HepG2 (cell line): ENCODE results near the gene TPTE2. TPM values are rescaled to one million over a fixed set of nuclear protein-coding genes. Genes with fewer than 3 reads are reported as not detected.

ENCODE experiments used
- CBX5 ChIP-seq: sonication (generic); formaldehyde crosslinking; IDR thresholded peaks from 2 replicates; pipeline ENCODE4 v1.4.0; 2020; ENCODE audit warnings: missing genetic modification reagents, borderline replicate concordance
- CSRNP2 ChIP-seq: sonication (generic); formaldehyde crosslinking; conservative IDR thresholded peaks from 2 replicates; pipeline ENCODE4 v1.8.0; 2022; ENCODE audit warnings: low read depth, missing genetic modification reagents
- EEA1 ChIP-seq: sonication (generic); formaldehyde crosslinking; IDR thresholded peaks from 2 replicates; pipeline ENCODE4 v1.5.1; 2020; ENCODE audit warnings: mild to moderate bottlenecking, missing genetic modification reagents, borderline replicate concordance
- GABPA ChIP-seq, 2 experiments: IDR thresholded peaks; 2 replicates each; pipeline ENCODE4 v1.6.1; 2011 to 2016; ENCODE audit warnings: low read depth in 2 of 2, low read length in 1 of 2, missing biosample characterization in 1 of 2, missing genetic modification characterization in 1 of 2
- HNF4A ChIP-seq: sonication (generic); formaldehyde crosslinking; IDR thresholded peaks from 2 replicates; pipeline ENCODE4 v1.4.0; 2020; ENCODE audit warnings: missing genetic modification reagents
- NR2F6 ChIP-seq, 2 experiments: IDR thresholded peaks; 2 replicates each; pipeline ENCODE4 v1.6.1; 2016; ENCODE audit warnings: antibody characterized with exemption in 1 of 2, mild to moderate bottlenecking in 1 of 2
- POGZ ChIP-seq: sonication (generic); formaldehyde crosslinking; IDR thresholded peaks from 2 replicates; pipeline ENCODE4 v1.4.0; 2020; ENCODE audit warnings: mild to moderate bottlenecking, missing genetic modification reagents
- PRDM15 ChIP-seq: sonication (generic); formaldehyde crosslinking; IDR thresholded peaks from 2 replicates; pipeline ENCODE4 v1.4.0; 2020; ENCODE audit warnings: missing genetic modification reagents
- RFXANK ChIP-seq: IDR thresholded peaks from 2 replicates; pipeline ENCODE4 v1.6.1; 2016
- ZFYVE20 ChIP-seq: sonication (generic); formaldehyde crosslinking; IDR thresholded peaks from 2 replicates; pipeline ENCODE4 v1.8.0; 2023; ENCODE audit warnings: low read depth, mild to moderate bottlenecking, moderate library complexity, missing genetic modification reagents, borderline replicate concordance
- ZMYM3 ChIP-seq: sonication (generic); formaldehyde crosslinking; IDR thresholded peaks from 2 replicates; pipeline ENCODE4 v1.5.1; 2020; ENCODE audit warnings: mild to moderate bottlenecking, missing genetic modification reagents
- ZNF407 ChIP-seq: sonication (generic); formaldehyde crosslinking; IDR thresholded peaks from one replicate; pipeline ENCODE4 v1.5.1; 2020; ENCODE audit warnings: mild to moderate bottlenecking, missing genetic modification reagents; ENCODE audit errors: not compliant biosample characterization
- ZNF513 ChIP-seq: sonication (generic); formaldehyde crosslinking; conservative IDR thresholded peaks from 2 replicates; pipeline ENCODE4 v1.5.0; 2020; ENCODE audit warnings: missing genetic modification reagents
- ZNF569 ChIP-seq: sonication (generic); formaldehyde crosslinking; IDR thresholded peaks from 2 replicates; pipeline ENCODE4 v1.5.0; 2020; ENCODE audit warnings: mild to moderate bottlenecking, missing genetic modification reagents, moderate library complexity, borderline replicate concordance
- polyA plus RNA-seq, 8 experiments: library from polyadenylated mRNA; depleted of rRNA in 3 of 8; stranded (reverse) in 7 of 8; unstranded in 1 of 8; fragments of >200 nt; fragmentation: Illumina TruSeq in 4 of 8; extraction: Trizol in 4 of 8; gene quantifications; 2 replicates each; pipeline versions ENCODE4 v1.2.1 to v1.2.3, GENCODE V29; 2011 to 2016; ENCODE audit warnings: low read depth in 4 of 8, missing spikeins in 1 of 8, mixed read lengths in 1 of 8; ENCODE audit not compliant: insufficient read depth in 1 of 8
- total RNA-seq, 5 experiments: library from RNA; depleted of rRNA; stranded (reverse); fragments of >200 nt; fragmentation: Illumina TruSeq; extraction: Trizol; gene quantifications; 2 replicates each; pipeline ENCODE4 v1.2.3, GENCODE V29; 2016; ENCODE audit warnings: low read depth in 1 of 5

The TPTE2 gene
- total and polyA plus RNA-seq, 2 of the 13 experiments (the other 11 are each of a cell fraction or from before 2014, with no cell fraction given): 0.07 TPM; not detected in 1

- TF ChIP-seq ZNF513 (CRISPR knock-in tag) (no peak), CSRNP2 (CRISPR knock-in tag) (no peak), ZMYM3 (0 out of 2 replicates have a peak, but pooled peaks have one; percentile 17), ZNF407 (CRISPR knock-in tag) (no peak), HNF4A (peak; percentile 87), EEA1 (CRISPR knock-in tag) (no peak), PRDM15 (CRISPR knock-in tag) (no peak), ZFYVE20 (CRISPR knock-in tag) (no peak), NR2F6 (IDR thresholded peaks at IDR 0.05) (peak; percentile 76), NR2F6 (CRISPR knock-in tag; IDR thresholded peaks at IDR 0.05) (peak; percentile 79), GABPA (IDR thresholded peaks at IDR 0.05; ENCODE audit: low read depth, low read length) (no peak), GABPA (CRISPR knock-in tag; IDR thresholded peaks at IDR 0.05; ENCODE audit: low read depth) (no peak), RFXANK (CRISPR knock-in tag) (no peak), CBX5 (CRISPR knock-in tag) (0 out of 2 replicates have a peak, but pooled peaks have one; percentile 40), POGZ (CRISPR knock-in tag) (peak; percentile 83), ZNF569 (CRISPR knock-in tag) (no peak)
Observed at GRCh38 chr13:19604306-19604705, 43.0 kb upstream of the TPTE2 start (continued).
